MM.1S (cell line): ENCODE measurements around the gene FAM131A.

ENCODE experiments used
- DNase-seq: peaks from one replicate; pipeline ENCODE4 v3.0.0-alpha.2; 2015
- H2AFZ ChIP-seq: fragments of 300-600 bp; sonication (generic); 2 replicates; pipeline ENCODE4 v1.6.0; 2016; ENCODE audit warnings: antibody characterized with exemption, low read length
- H3F3A ChIP-seq: fragments of 300-600 bp; sonication (generic); 2 replicates; pipeline ENCODE4 v1.6.1; 2016; ENCODE audit warnings: mild to moderate bottlenecking, antibody characterized with exemption, low read length, moderate library complexity, mixed read lengths; ENCODE audit not compliant: insufficient read depth
- H3K27ac ChIP-seq: fragments of 300-600 bp; sonication (generic); 2 replicates; pipeline ENCODE4 v1.5.1; 2016; ENCODE audit warnings: mild to moderate bottlenecking, low read length
- H3K27me3 ChIP-seq: fragments of 300-600 bp; sonication (generic); replicated peaks from 2 replicates; pipeline ENCODE4 v1.6.0; 2016; ENCODE audit warnings: low read length; ENCODE audit not compliant: insufficient read depth
- H3K36me3 ChIP-seq: fragments of 300-600 bp; sonication (generic); replicated peaks from 2 replicates; pipeline ENCODE4 v1.6.1; 2016; ENCODE audit warnings: mild to moderate bottlenecking, low read length, mixed read lengths; ENCODE audit not compliant: insufficient read depth
- H3K4me1 ChIP-seq: fragments of 300-600 bp; sonication (generic); 2 replicates; pipeline ENCODE4 v1.6.1; 2016; ENCODE audit warnings: low read length, mixed read lengths
- H3K4me2 ChIP-seq: fragments of 300-600 bp; sonication (generic); 2 replicates; pipeline ENCODE4 v1.6.0; 2016; ENCODE audit warnings: low read depth, low read length
- H3K4me3 ChIP-seq: fragments of 300-600 bp; sonication (generic); 2 replicates; pipeline ENCODE4 v1.5.1; 2016; ENCODE audit warnings: low read length, mixed read lengths
- H3K79me2 ChIP-seq: fragments of 300-600 bp; sonication (generic); 2 replicates; pipeline ENCODE4 v1.6.1; 2016; ENCODE audit warnings: mixed run types, low read length, mixed read lengths
- H3K9ac ChIP-seq: fragments of 300-600 bp; sonication (generic); 2 replicates; pipeline ENCODE4 v1.6.1; 2016; ENCODE audit warnings: low read length, mixed read lengths
- H3K9me2 ChIP-seq: fragments of 300-600 bp; sonication (generic); replicated peaks from 2 replicates; pipeline ENCODE4 v1.6.1; 2016; ENCODE audit warnings: mild to moderate bottlenecking, low read length, mixed read lengths; ENCODE audit not compliant: insufficient read depth
- H3K9me3 ChIP-seq: fragments of 300-600 bp; sonication (generic); replicated peaks from 2 replicates; pipeline ENCODE4 v1.6.1; 2016; ENCODE audit warnings: mild to moderate bottlenecking, low read length, mixed read lengths; ENCODE audit not compliant: insufficient read depth
- H4K20me1 ChIP-seq: fragments of 300-600 bp; sonication (generic); 2 replicates; pipeline ENCODE4 v1.6.1; 2016; ENCODE audit warnings: mild to moderate bottlenecking, low read length, moderate library complexity, mixed read lengths; ENCODE audit not compliant: insufficient read depth
- EZH2 ChIP-seq: fragments of 300-600 bp; sonication (generic); optimal IDR thresholded peaks from 2 replicates; pipeline ENCODE3; 2017; ENCODE audit warnings: low read depth, mild to moderate bottlenecking, antibody characterized with exemption, low read length, mixed read lengths
- EZH2phosphoT487 ChIP-seq: fragments of 300-600 bp; sonication (generic); IDR thresholded peaks from 2 replicates; pipeline ENCODE4 v1.6.1; 2018; ENCODE audit warnings: antibody characterized with exemption, low read length
- TF ChIP-seq, protein P1 (sequence below): fragments of 300-600 bp; sonication (generic); IDR thresholded peaks from 2 replicates; pipeline ENCODE4 v1.5.1; 2016; ENCODE audit warnings: antibody characterized with exemption, low read length, mixed read lengths

Gene FAM131A

GRCh38 chr3:184388164-184388935 is 51.0 kb downstream of the FAM131A start:
- Histone ChIP-seq H3K27me3 (peaks cover 34% of the 10 kb centered on the region), H3K9me2 (no peaks in the 10 kb centered on the region), H3K4me3 (no peak overlapping the region), H3K4me1 (no peaks in the 10 kb centered on the region), H3K36me3 (no peaks in the 10 kb centered on the region), H3K9ac (no peak overlapping the region), H3K4me2 (no peak overlapping the region), H3F3A (no peaks in the 10 kb centered on the region), H3K9me3 (no peaks in the 10 kb centered on the region), H4K20me1 (no peaks in the 10 kb centered on the region), H3K27ac (no peak overlapping the region), H3K79me2 (no peaks in the 10 kb centered on the region), H2AFZ (no peak overlapping the region)
- no peak for TF ChIP-seq EZH2
- TF ChIP-seq, protein P1, sequence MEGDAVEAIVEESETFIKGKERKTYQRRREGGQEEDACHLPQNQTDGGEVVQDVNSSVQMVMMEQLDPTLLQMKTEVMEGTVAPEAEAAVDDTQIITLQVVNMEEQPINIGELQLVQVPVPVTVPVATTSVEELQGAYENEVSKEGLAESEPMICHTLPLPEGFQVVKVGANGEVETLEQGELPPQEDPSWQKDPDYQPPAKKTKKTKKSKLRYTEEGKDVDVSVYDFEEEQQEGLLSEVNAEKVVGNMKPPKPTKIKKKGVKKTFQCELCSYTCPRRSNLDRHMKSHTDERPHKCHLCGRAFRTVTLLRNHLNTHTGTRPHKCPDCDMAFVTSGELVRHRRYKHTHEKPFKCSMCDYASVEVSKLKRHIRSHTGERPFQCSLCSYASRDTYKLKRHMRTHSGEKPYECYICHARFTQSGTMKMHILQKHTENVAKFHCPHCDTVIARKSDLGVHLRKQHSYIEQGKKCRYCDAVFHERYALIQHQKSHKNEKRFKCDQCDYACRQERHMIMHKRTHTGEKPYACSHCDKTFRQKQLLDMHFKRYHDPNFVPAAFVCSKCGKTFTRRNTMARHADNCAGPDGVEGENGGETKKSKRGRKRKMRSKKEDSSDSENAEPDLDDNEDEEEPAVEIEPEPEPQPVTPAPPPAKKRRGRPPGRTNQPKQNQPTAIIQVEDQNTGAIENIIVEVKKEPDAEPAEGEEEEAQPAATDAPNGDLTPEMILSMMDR: no peak
- TF ChIP-seq EZH2phosphoT487: no peak
- no peak for DNase-seq

- H3K4me2 ChIP-seq: no peak overlapping the region
- H3K4me3 ChIP-seq: no peak overlapping the region
- peaks cover 37% of the 10 kb centered on the region for H3K27me3 ChIP-seq
- no peak for TF ChIP-seq EZH2
- TF ChIP-seq, protein P1: no peak
- no peak for TF ChIP-seq EZH2phosphoT487
- H3K36me3 ChIP-seq: no peaks in the 10 kb centered on the region
- H3K9me3 ChIP-seq: no peaks in the 10 kb centered on the region
- no peaks in the 10 kb centered on the region for H4K20me1 ChIP-seq
- H3F3A ChIP-seq: no peaks in the 10 kb centered on the region
- H3K9me2 ChIP-seq: no peaks in the 10 kb centered on the region
- no peak overlapping the region for H2AFZ ChIP-seq
- no peaks in the 10 kb centered on the region for H3K4me1 ChIP-seq
- no peak overlapping the region for H3K9ac ChIP-seq
- H3K27ac ChIP-seq: no peak overlapping the region
- H3K79me2 ChIP-seq: no peaks in the 10 kb centered on the region
- DNase-seq: no peak
Observed at GRCh38 chr3:184388936-184389230, 51.5 kb downstream of the FAM131A start.

- H3K27ac ChIP-seq: no peak overlapping the region
- H3K4me1 ChIP-seq: no peaks in the 10 kb centered on the region
- no peak overlapping the region for H3K9ac ChIP-seq
- H3F3A ChIP-seq: no peaks in the 10 kb centered on the region
- no peaks in the 10 kb centered on the region for H3K36me3 ChIP-seq
- H3K4me3 ChIP-seq: no peak overlapping the region
- no peaks in the 10 kb centered on the region for H3K79me2 ChIP-seq
- H2AFZ ChIP-seq: no peak overlapping the region
- H3K27me3 ChIP-seq: peaks cover 37% of the 10 kb centered on the region
- H3K9me3 ChIP-seq: no peaks in the 10 kb centered on the region
- no peaks in the 10 kb centered on the region for H4K20me1 ChIP-seq
- no peaks in the 10 kb centered on the region for H3K9me2 ChIP-seq
- H3K4me2 ChIP-seq: no peak overlapping the region
- no peak for TF ChIP-seq EZH2
- no peak for TF ChIP-seq EZH2phosphoT487
- TF ChIP-seq, protein P1: no peak
- no peak for DNase-seq
Observed at GRCh38 chr3:184389384-184389783, 52.0 kb downstream of the FAM131A start.
